22Rv1 (cell line): ENCODE data around the gene SEPTIN2.

Experiments
- H3K27ac ChIP-seq: fragments of 450-650 bp; 2 replicates; pipeline ENCODE4 v1.5.1; 2017
- CTCF ChIP-seq: fragments of 450-650 bp; IDR thresholded peaks from 2 replicates; pipeline ENCODE4 v1.5.1; 2017; ENCODE audit warnings: mild to moderate bottlenecking
- ZFX ChIP-seq: fragments of 450-650 bp; IDR thresholded peaks from 2 replicates; pipeline ENCODE4 v1.6.1; 2017; ENCODE audit warnings: antibody characterized with exemption, borderline replicate concordance

Gene SEPTIN2

GRCh38 chr2:241279413-241279812 is 36.3 kb upstream of the SEPTIN2 start:
- no peak for TF ChIP-seq CTCF
- no peak for TF ChIP-seq ZFX
- H3K27ac ChIP-seq, result peak overlapping the region; percentile 37

- TF ChIP-seq CTCF (no peak), ZFX (no peak)
- H3K27ac ChIP-seq, result peak overlapping the region; percentile 37
Measured at GRCh38 chr2:241279828-241280227, 35.9 kb upstream of the SEPTIN2 start.

GRCh38 chr2:241280291-241280690 is 35.4 kb upstream of the SEPTIN2 start:
- TF ChIP-seq CTCF (no peak), ZFX (no peak)
- no peak overlapping the region for H3K27ac ChIP-seq

- H3K27ac ChIP-seq, result peak overlapping the region; percentile 24; the same call in 1 of the 2 replicates
- TF ChIP-seq ZFX (no peak), CTCF (no peak)
Measured at GRCh38 chr2:241282555-241282954, 33.2 kb upstream of the SEPTIN2 start.

- TF ChIP-seq CTCF (no peak), ZFX (no peak)
- H3K27ac ChIP-seq, result peak overlapping the region; percentile 68
Measured at GRCh38 chr2:241285596-241285995, 30.1 kb upstream of the SEPTIN2 start.

GRCh38 chr2:241286348-241287090 is 29.2 kb upstream of the SEPTIN2 start:
- TF ChIP-seq CTCF (no peak), ZFX (no peak)
- peak overlapping the region; percentile 68 for H3K27ac ChIP-seq

- TF ChIP-seq ZFX (no peak), CTCF (no peak)
- H3K27ac ChIP-seq, result no peak overlapping the region
Measured at GRCh38 chr2:241288324-241288888, 27.3 kb upstream of the SEPTIN2 start.
